Measurements from ENCODE around the gene TMPRSS6. TPM values are rescaled to one million over a fixed set of nuclear protein-coding genes. Genes with fewer than 3 reads are reported as not detected.

Gene TMPRSS6
- total and polyA plus RNA-seq, 9 donors, result 0.04 to 2.4 (median 0.33) TPM; not detected in 6

GRCh38 chr22:37053310-37054055 is 56.0 kb downstream of the TMPRSS6 start:
- peaks cover 5% of the 10 kb centered on the region for H3K4me1 ChIP-seq (ENCODE audit: insufficient read depth)
- no peak overlapping the region for H3K27ac ChIP-seq
- DNase-seq, result no peak
- no peaks in the 10 kb centered on the region for H3K36me3 ChIP-seq
- no peak for TF ChIP-seq CTCF (IDR thresholded peaks at IDR 0.05)
- TF ChIP-seq EP300 (IDR thresholded peaks at IDR 0.05), result no peak
- no peak for TF ChIP-seq POLR2A (IDR thresholded peaks at IDR 0.05)
- H3K27me3 ChIP-seq, result no peaks in the 10 kb centered on the region
- intact Hi-C loops (cut with DNase I), result loop anchor here in 1 of 4 donors (10.0 kb wide), 1 partner anchor 279 kb away; the partner anchor contains the start of gene IFT27
- 84 to 90% (median 85%) methylated on average over 15 to 16 of the region's 16 CpGs for WGBS, 3 donors
- no peaks in the 10 kb centered on the region for H3K9me3 ChIP-seq
- H3K4me3 ChIP-seq, result no peak overlapping the region

DNA sequence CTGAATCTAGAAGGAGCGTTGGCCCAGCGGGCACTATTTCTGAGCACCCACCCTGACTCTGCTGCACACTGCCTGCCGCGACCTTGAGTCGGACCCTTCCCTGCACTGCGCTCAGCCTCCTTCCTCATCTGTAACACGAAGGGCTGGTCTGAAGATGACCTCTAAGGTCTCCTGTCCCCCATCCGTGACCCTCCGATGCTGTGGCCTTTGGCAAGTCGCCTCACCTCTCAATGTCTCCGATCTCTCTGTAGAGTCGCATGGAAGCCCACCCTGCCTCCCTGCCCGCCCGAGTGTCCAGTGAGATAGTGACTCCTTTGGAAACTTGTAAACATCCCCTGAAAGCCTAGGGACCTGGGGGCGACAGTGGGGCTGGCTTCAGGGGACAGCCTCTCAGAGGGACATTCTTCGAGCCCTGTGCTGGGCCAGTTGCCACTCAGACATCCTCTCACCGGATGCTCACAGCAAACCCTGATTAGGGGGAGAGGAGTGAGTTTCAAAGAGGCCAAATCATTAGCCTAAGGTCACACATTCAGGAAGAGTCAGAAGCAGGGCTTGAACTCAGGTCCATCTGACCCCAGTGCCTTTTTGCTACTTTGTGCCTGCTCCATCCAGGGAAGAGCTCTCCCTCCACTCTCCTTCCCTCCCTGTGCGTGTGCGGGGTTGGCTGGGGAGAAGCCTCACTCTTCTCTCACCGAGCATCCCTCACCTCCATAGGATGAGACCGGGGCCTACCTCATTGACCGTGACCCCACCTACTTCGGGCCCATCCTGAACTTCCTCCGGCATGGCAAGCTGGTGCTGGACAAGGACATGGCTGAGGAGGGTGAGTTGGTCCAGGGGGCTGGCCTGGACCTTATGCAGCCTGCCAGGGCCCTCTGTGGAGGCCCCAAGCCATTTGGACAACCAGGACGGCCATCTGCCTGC is 56.9 kb downstream of the TMPRSS6 start:
- H3K27me3 ChIP-seq, result no peaks in the 10 kb centered on the region
- H3K9me3 ChIP-seq, result no peaks in the 10 kb centered on the region
- TF ChIP-seq CTCF (IDR thresholded peaks at IDR 0.05), result no peak
- TF ChIP-seq EP300 (IDR thresholded peaks at IDR 0.05), result no peak
- TF ChIP-seq POLR2A (IDR thresholded peaks at IDR 0.05), result no peak
- peak overlapping the region; percentile 15 to 38 for H3K27ac ChIP-seq
- H3K4me3 ChIP-seq, result peak overlapping the region; percentile 57
- H3K4me1 ChIP-seq (ENCODE audit: insufficient read depth), result peaks cover 5% of the 10 kb centered on the region
- H3K36me3 ChIP-seq, result no peaks in the 10 kb centered on the region
- peak in 1 of 5 donors; percentile 45 for DNase-seq
- 55 to 62% (median 56%) methylated on average over 24 to 25 of the region's 25 CpGs for WGBS, 3 donors
- intact Hi-C loops (cut with DNase I), result loop anchor here in 1 of 4 donors (10.0 kb wide), 1 partner anchor 278 kb away; the partner anchor contains the start of gene IFT27

- Histone ChIP-seq H3K4me3 (peak within 1 kb of the TSS; percentile 57), H3K27me3 (no peaks in the 10 kb centered on the region), H3K27ac (peak within 1 kb of the TSS; percentile 15 to 52), H3K4me1 (ENCODE audit: insufficient read depth) (peaks cover 5% of the 10 kb centered on the region), H3K9me3 (no peaks in the 10 kb centered on the region), H3K36me3 (no peaks in the 10 kb centered on the region)
- intact Hi-C loops (cut with DNase I), result loop anchor here in 1 of 4 donors (10.0 kb wide), 1 partner anchor 277 kb away; the partner anchor contains the start of gene IFT27
- 0 to 2% (median 1%) methylated on average over 63 to 89 of the region's 89 CpGs for WGBS, 3 donors
- DNase-seq, result peak; percentile 55 to 81 (median 71)
- TF ChIP-seq CTCF (IDR thresholded peaks at IDR 0.05), result no peak
- TF ChIP-seq POLR2A (IDR thresholded peaks at IDR 0.05), result peak; percentile 56
- TF ChIP-seq EP300 (IDR thresholded peaks at IDR 0.05), result no peak
Measured at GRCh38 chr22:37051391-37052385, 57.8 kb downstream of the TMPRSS6 start, which contains the start of gene KCTD17. TSS of gene KCTD17 (plus strand) at chr22:37051742. CDS start at chr22:37051761, 19 bp downstream.
